Retina (tissue), 1 donor: Measurements from ENCODE around the gene TACR1.
"Not testable (repeated sequence)": the region's sequence is repeated elsewhere in the genome, so short reads cannot be mapped to it uniquely, and the experiment has no call there.

Source experiments
- DNase-seq: peaks from one replicate; pipeline ENCODE4 v3.0.0-alpha.2; 2016

TACR1 gene

GRCh38 chr2:75192496-75192895 lies 6.8 kb downstream of the TACR1 start:
- DNase-seq: no peak

GRCh38 chr2:75190271-75190990 lies 8.9 kb downstream of the TACR1 start:
- DNase-seq: no peak

GRCh38 chr2:75186821-75187220 lies 12.5 kb downstream of the TACR1 start:
- no peak for DNase-seq

- DNase-seq: no peak
Observed at GRCh38 chr2:75182606-75183005, 16.7 kb downstream of the TACR1 start.

GRCh38 chr2:75180476-75180875 lies 18.8 kb downstream of the TACR1 start:
- no peak for DNase-seq

- DNase-seq: no peak
Observed at GRCh38 chr2:75177427-75177826, 21.9 kb downstream of the TACR1 start.

GRCh38 chr2:75175456-75175855 lies 23.9 kb downstream of the TACR1 start:
- DNase-seq: no peak

GRCh38 chr2:75174981-75175380 lies 24.3 kb downstream of the TACR1 start:
- no peak for DNase-seq

- DNase-seq: no peak
Observed at GRCh38 chr2:75174519-75174918, 24.8 kb downstream of the TACR1 start.

- DNase-seq: no peak
Observed at GRCh38 chr2:75173740-75174139, 25.6 kb downstream of the TACR1 start.

GRCh38 chr2:75171423-75171822 lies 27.9 kb downstream of the TACR1 start:
- DNase-seq: not testable (repeated sequence)

GRCh38 chr2:75170889-75171288 lies 28.4 kb downstream of the TACR1 start:
- no peak for DNase-seq

- DNase-seq: no peak
Observed at GRCh38 chr2:75168186-75168585, 31.1 kb downstream of the TACR1 start.

- DNase-seq: no peak
Observed at GRCh38 chr2:75166491-75166890, 32.8 kb downstream of the TACR1 start.

GRCh38 chr2:75162897-75163296 lies 36.4 kb downstream of the TACR1 start:
- DNase-seq: no peak

- no peak for DNase-seq
Observed at GRCh38 chr2:75162259-75162658, 37.1 kb downstream of the TACR1 start.

GRCh38 chr2:75157435-75157834 lies 41.9 kb downstream of the TACR1 start:
- DNase-seq: no peak

GRCh38 chr2:75155115-75155514 lies 44.2 kb downstream of the TACR1 start:
- DNase-seq: no peak

- no peak for DNase-seq
Observed at GRCh38 chr2:75153221-75153620, 46.1 kb downstream of the TACR1 start.

GRCh38 chr2:75152243-75152642 lies 47.1 kb downstream of the TACR1 start:
- not testable (repeated sequence) for DNase-seq

- not testable (repeated sequence) for DNase-seq
Observed at GRCh38 chr2:75147884-75148283, 51.4 kb downstream of the TACR1 start.

- no peak for DNase-seq
Observed at GRCh38 chr2:75146606-75147332, 52.6 kb downstream of the TACR1 start.

GRCh38 chr2:75146221-75146605 lies 53.1 kb downstream of the TACR1 start:
- not testable (repeated sequence) for DNase-seq

GRCh38 chr2:75142081-75142480 lies 57.2 kb downstream of the TACR1 start:
- DNase-seq: no peak

- no peak for DNase-seq
Observed at GRCh38 chr2:75140288-75140687, 59.0 kb downstream of the TACR1 start.
